NCI-H2196 treated with DMSO at 0.1 percent for 48 hours (cell line): ENCODE measurements around the gene HIGD2A.

Source experiments
- DNase-seq: peaks from one replicate; lab custom pipeline; 2025; ENCODE audit not compliant: unreplicated experiment; lab: John Stamatoyannopoulos, UW

Gene HIGD2A

GRCh38 chr5:176415240-176415951 lies 26.8 kb downstream of the HIGD2A start:
- DNase-seq, result no peak

GRCh38 chr5:176415952-176416924 lies 27.7 kb downstream of the HIGD2A start, which contains the start of gene CLTB:
Gene CLTB (minus strand): TSS chr5:176416539. CDS start chr5:176416363, 176 bp downstream.
- peak; percentile 81 for DNase-seq

GRCh38 chr5:176416965-176417364 lies 28.4 kb downstream of the HIGD2A start:
- DNase-seq, result no peak

- DNase-seq, result no peak
These were observed 29.7 kb downstream of the HIGD2A start for GRCh38 chr5:176418251-176418650.

- DNase-seq, result no peak
These were observed 31.5 kb downstream of the HIGD2A start for GRCh38 chr5:176420086-176420485.

GRCh38 chr5:176420972-176421544 lies 32.5 kb downstream of the HIGD2A start:
- no peak for DNase-seq

- no peak for DNase-seq
These were observed 35.6 kb downstream of the HIGD2A start for GRCh38 chr5:176424181-176424580.

- DNase-seq, result no peak
These were observed 36.6 kb downstream of the HIGD2A start for GRCh38 chr5:176425138-176425537.

- no peak for DNase-seq
These were observed 37.2 kb downstream of the HIGD2A start for GRCh38 chr5:176425791-176426190.

GRCh38 chr5:176426876-176427275 lies 38.3 kb downstream of the HIGD2A start:
- DNase-seq, result no peak

GRCh38 chr5:176427971-176428370 lies 39.4 kb downstream of the HIGD2A start:
- no peak for DNase-seq

- DNase-seq, result no peak
These were observed 41.4 kb downstream of the HIGD2A start for GRCh38 chr5:176429972-176430371.

- no peak for DNase-seq
These were observed 44.2 kb downstream of the HIGD2A start for GRCh38 chr5:176432707-176433106.

GRCh38 chr5:176436656-176437055 lies 48.1 kb downstream of the HIGD2A start:
- DNase-seq, result no peak

GRCh38 chr5:176438959-176439757 lies 50.6 kb downstream of the HIGD2A start:
- no peak for DNase-seq
